Adrenal gland (tissue), 12 donors: Measurements from ENCODE around the gene NR1H2. TPM values are rescaled to one million over a fixed set of nuclear protein-coding genes. Genes with fewer than 3 reads are reported as not detected.

Experiments used
- DNase-seq, 7 donors: peaks; one replicate each; pipeline ENCODE4 v3.0.0-alpha.2; 2019 to 2020
- H3K27ac ChIP-seq, 5 donors: fragments of 200-600 bp; sonication (generic) in 4 of 5; 1 replicate in 3 of 5; 2 replicates in 2 of 5; pipeline versions ENCODE4 v1.5.1 to v1.8.0; 2016 to 2020; ENCODE audit warnings: mild to moderate bottlenecking in 1 of 5
- H3K27me3 ChIP-seq: fragments of 200-600 bp; 2 replicates; pipeline ENCODE4 v1.8.0; 2021
- H3K36me3 ChIP-seq, 2 donors: fragments of 200-600 bp; replicated peaks in 1 of 2; 1 replicate in 1 of 2; 2 replicates in 1 of 2; pipeline versions ENCODE4 v1.5.1 to v1.8.0; 2018 to 2022
- H3K4me1 ChIP-seq, 2 donors: fragments of 200-600 bp; replicated peaks in 1 of 2; 1 replicate in 1 of 2; 2 replicates in 1 of 2; pipeline versions ENCODE4 v1.5.1 to v1.8.0; 2018 to 2021
- H3K4me3 ChIP-seq, 4 donors: fragments of 200-600 bp; sonication (generic) in 3 of 4; one replicate each; pipeline ENCODE4 v1.5.1; 2016 to 2018
- H3K9me3 ChIP-seq, 3 donors: fragments of 200-600 bp; sonication (generic) in 1 of 3; replicated peaks in 1 of 3; 1 replicate in 2 of 3; 2 replicates in 1 of 3; pipeline versions ENCODE4 v1.5.1 to v1.8.0; 2016 to 2021
- POLR2A ChIP-seq, 2 donors: fragments of 450-650 bp; IDR thresholded peaks; one replicate each; pipeline ENCODE4 v1.6.1; 2017; ENCODE audit warnings: antibody characterized with exemption in 2 of 2, mild to moderate bottlenecking in 2 of 2, moderate library complexity in 1 of 2
- WGBS, 4 donors: extraction: QIAGEN DNeasy Blood & Tissue Kit in 2 of 4; methylation state at CpG; one replicate each; pipeline versions ENCODE4 v1.1.5 to v1.1.7; 2013 to 2017; 5-methylcytosine and 5-hydroxymethylcytosine counted together
- intact Hi-C, 2 donors: fragments of 100-400 bp; cut with DNase I; formaldehyde crosslinking; loops; one replicate each; pipeline versions ENCODE4 v1.14.1 to v1.15.0; 2022 to 2023
- polyA plus RNA-seq, 3 donors: library from polyadenylated mRNA; stranded (reverse); fragments of 200-250 nt in 2 of 3; fragments of 350-450 nt in 1 of 3; fragmentation: Illumina TruSeq in 1 of 3; extraction: RNeasy Lipid Tissue Mini Kit (QIAGEN cat#74804) in 1 of 3; gene quantifications; one replicate each; pipeline ENCODE4 v1.2.3, GENCODE V29; 2013 to 2014
- total RNA-seq, 9 donors: library from RNA; depleted of rRNA in 4 of 9; stranded (reverse); fragments of >200 nt in 4 of 9; fragments of 120-200 nt in 1 of 9; fragmentation: NEBNext Ultra II Directional in 1 of 9; extraction: Animal tissue kit (Norgen Biotek cat#: 25700) in 1 of 9; gene quantifications; one replicate each; pipeline versions ENCODE4 v1.1.0 to v1.2.4, GENCODE V29; 2013 to 2023
- TF ChIP-seq, protein P1 (sequence below), 6 experiments: fragments of 450-650 bp in 4 of 6; fragments of 200-600 bp in 2 of 6; sonication (generic) in 1 of 6; IDR thresholded peaks; 1 replicate in 5 of 6; 2 replicates in 1 of 6; pipeline versions ENCODE4 v1.5.1 to v1.8.0; 2016 to 2021; ENCODE audit warnings: antibody characterized with exemption in 6 of 6, mild to moderate bottlenecking in 2 of 6, moderate library complexity in 1 of 6
- donor health status: healthy with polysubstance abuse.
- donor health status: Bipolar disorder and iron deficiency.
- donor health status: DM: yes; HTN: yes; CAD: no.
- donor health status: DM: no; HTN: no; CAD: no.
- donor health status: DM: no; HTN: no; CAD: no.
- donor health status: DM: yes; HTN: yes; CAD: no.

NR1H2 gene
- total and polyA plus RNA-seq, 12 donors: 16.5 to 148 (median 99.3) TPM

DNA sequence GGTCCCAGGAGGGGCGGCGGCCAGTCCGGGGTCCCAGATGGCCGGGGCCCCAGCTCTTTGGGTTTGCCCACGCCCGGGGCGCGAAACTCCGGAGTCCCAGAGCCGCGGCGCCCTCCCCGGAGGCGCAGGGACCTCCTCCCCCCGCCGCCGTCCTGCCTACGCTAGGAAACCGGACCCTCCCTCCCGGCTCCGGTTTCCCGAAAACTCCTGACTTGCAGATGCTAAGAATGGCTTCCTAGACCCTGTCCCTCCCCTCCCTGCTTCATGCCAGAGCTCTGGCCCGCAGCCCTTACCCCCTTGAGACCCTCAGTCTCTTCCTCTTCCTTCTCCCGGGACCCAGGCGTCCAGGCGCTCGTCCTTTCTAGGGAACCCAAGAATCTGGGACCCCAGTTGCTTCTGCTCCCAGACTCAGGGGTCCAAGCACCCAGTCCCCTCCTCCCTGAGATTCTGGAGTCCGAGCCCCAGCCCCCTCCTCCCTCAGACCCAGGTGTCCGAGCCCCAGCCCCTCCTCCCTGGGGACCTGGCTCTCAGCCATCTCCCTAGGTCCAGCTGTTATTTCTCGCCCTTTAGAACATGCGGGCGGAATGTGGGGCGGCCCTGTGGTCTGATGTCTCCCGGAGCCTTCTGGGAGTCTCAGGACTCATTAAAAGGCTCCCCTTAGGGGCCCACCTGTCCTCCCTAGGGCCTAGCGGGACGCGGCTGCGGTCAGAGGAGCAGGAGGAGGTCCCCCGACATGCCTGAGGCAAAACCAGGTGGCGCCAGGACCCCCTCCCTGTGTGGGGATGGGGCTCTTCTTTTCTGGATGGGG is 56.2 kb downstream of the NR1H2 start, which contains the start of gene MYBPC2:
Gene MYBPC2 (plus strand): TSS at position 672 of the 808 bp plus-strand sequence. CDS start 62 bp downstream, at position 734.
- intact Hi-C loops: no loop called here

More for the DNA sequence above, 56.2 kb downstream of the NR1H2 start, which contains the start of gene MYBPC2:
- Histone ChIP-seq H3K4me1 (peaks cover 0 to 12% of the 10 kb centered on the region in 2 donors), H3K4me3 (peak within 1 kb of the TSS in 2 of 4 donors; percentile 38 to 66), H3K27ac (peak within 1 kb of the TSS in 2 of 5 donors; percentile 52 to 86), H3K9me3 (no peaks in the 10 kb centered on the region), H3K27me3 (peaks cover 24% of the 10 kb centered on the region), H3K36me3 (no peaks in the 10 kb centered on the region)
- DNase-seq: peak in 2 of 7 donors; percentile 29 to 32
- TF ChIP-seq, protein P1, sequence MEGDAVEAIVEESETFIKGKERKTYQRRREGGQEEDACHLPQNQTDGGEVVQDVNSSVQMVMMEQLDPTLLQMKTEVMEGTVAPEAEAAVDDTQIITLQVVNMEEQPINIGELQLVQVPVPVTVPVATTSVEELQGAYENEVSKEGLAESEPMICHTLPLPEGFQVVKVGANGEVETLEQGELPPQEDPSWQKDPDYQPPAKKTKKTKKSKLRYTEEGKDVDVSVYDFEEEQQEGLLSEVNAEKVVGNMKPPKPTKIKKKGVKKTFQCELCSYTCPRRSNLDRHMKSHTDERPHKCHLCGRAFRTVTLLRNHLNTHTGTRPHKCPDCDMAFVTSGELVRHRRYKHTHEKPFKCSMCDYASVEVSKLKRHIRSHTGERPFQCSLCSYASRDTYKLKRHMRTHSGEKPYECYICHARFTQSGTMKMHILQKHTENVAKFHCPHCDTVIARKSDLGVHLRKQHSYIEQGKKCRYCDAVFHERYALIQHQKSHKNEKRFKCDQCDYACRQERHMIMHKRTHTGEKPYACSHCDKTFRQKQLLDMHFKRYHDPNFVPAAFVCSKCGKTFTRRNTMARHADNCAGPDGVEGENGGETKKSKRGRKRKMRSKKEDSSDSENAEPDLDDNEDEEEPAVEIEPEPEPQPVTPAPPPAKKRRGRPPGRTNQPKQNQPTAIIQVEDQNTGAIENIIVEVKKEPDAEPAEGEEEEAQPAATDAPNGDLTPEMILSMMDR (IDR thresholded peaks at IDR 0.05): no peak
- no peak for TF ChIP-seq POLR2A (IDR thresholded peaks at IDR 0.05)
- WGBS, 4 donors: 3 to 8% (median 6%) methylated on average over 10 to 40 of the region's 40 CpGs

Other genes starting within 250 kb of the NR1H2 start
- not detected for gene IZUMO2, start 213.2 kb upstream of the NR1H2 start, total RNA-seq
- gene IZUMO2, start 213.2 kb upstream of the NR1H2 start, polyA plus RNA-seq: not detected
- gene MYH14, start 172.8 kb upstream of the NR1H2 start, total RNA-seq: 1 to 10 TPM in 7 of 9 donors, under 1 TPM in 2; 0.22 to 8.5 (median 2.6) TPM
- 1 to 10 TPM in 2 of 3 donors, under 1 TPM in 1; 0.33 to 4.6 (median 3.6) TPM for gene MYH14, start 172.8 kb upstream of the NR1H2 start, polyA plus RNA-seq
- gene KCNC3, start 47.1 kb upstream of the NR1H2 start, total RNA-seq: 1 to 10 TPM in 6 of 9 donors, under 1 TPM in 3; 0.17 to 3.0 (median 1.5) TPM
- gene KCNC3, start 47.1 kb upstream of the NR1H2 start, polyA plus RNA-seq: 1 to 10 TPM in 1 of 3 donors, under 1 TPM in 2; 0.79 to 7.3 (median 0.88) TPM
- gene NAPSA, start 10.8 kb upstream of the NR1H2 start, total RNA-seq: 1 to 10 TPM in 2 of 9 donors, under 1 TPM in 5, not detected in 2; 0.14 to 4.5 (median 0.67) TPM
- 1 to 10 TPM in 1 of 3 donors, under 1 TPM in 1, not detected in 1; 0.61 to 1.4 TPM for gene NAPSA, start 10.8 kb upstream of the NR1H2 start, polyA plus RNA-seq
- 10 to 100 TPM in 8 of 9 donors, 1 to 10 TPM in 1; 8.4 to 59.0 (median 15.7) TPM for gene POLD1, start 7.9 kb downstream of the NR1H2 start, total RNA-seq
- gene POLD1, start 7.9 kb downstream of the NR1H2 start, polyA plus RNA-seq: 10 to 100 TPM in 2 of 3 donors, 1 to 10 TPM in 1; 1.9 to 93.9 (median 40.1) TPM
- under 1 TPM in 3 of 9 donors, not detected in 6; 0.06 to 0.29 (median 0.19) TPM for gene SPIB, start 42.5 kb downstream of the NR1H2 start, total RNA-seq
- under 1 TPM in 1 of 3 donors, not detected in 2; 0.03 TPM for gene SPIB, start 42.5 kb downstream of the NR1H2 start, polyA plus RNA-seq
- 1 to 10 TPM in 1 of 9 donors, not detected in 8; 1.6 TPM for gene MYBPC2, start 56.4 kb downstream of the NR1H2 start, total RNA-seq
- under 1 TPM in 1 of 3 donors, not detected in 2; 0.03 TPM for gene MYBPC2, start 56.4 kb downstream of the NR1H2 start, polyA plus RNA-seq
- 100 to 1,000 TPM; 113 to 216 (median 130) TPM for gene EMC10, start 100.0 kb downstream of the NR1H2 start, total RNA-seq
- gene EMC10, start 100.0 kb downstream of the NR1H2 start, polyA plus RNA-seq: 100 to 1,000 TPM in 2 of 3 donors, 10 to 100 TPM in 1; 39.4 to 123 (median 113) TPM
- gene GARIN5A, start 100.4 kb downstream of the NR1H2 start, total RNA-seq: 10 to 100 TPM in 1 of 9 donors, 1 to 10 TPM in 6, under 1 TPM in 1, not detected in 1; 0.54 to 26.3 (median 1.8) TPM
- gene GARIN5A, start 100.4 kb downstream of the NR1H2 start, polyA plus RNA-seq: 1 to 10 TPM in 2 of 3 donors, under 1 TPM in 1; 0.88 to 2.2 (median 2.0) TPM
- gene JOSD2, start 134.7 kb downstream of the NR1H2 start, total RNA-seq: 10 to 100 TPM; 23.2 to 70.9 (median 32.3) TPM
- gene JOSD2, start 134.7 kb downstream of the NR1H2 start, polyA plus RNA-seq: 10 to 100 TPM in 2 of 3 donors, 1 to 10 TPM in 1; 1.2 to 66.4 (median 59.9) TPM
- gene ASPDH, start 137.5 kb downstream of the NR1H2 start, total RNA-seq: 1 to 10 TPM in 2 of 9 donors, under 1 TPM in 3, not detected in 4; 0.38 to 2.7 (median 0.44) TPM
- gene ASPDH, start 137.5 kb downstream of the NR1H2 start, polyA plus RNA-seq: 10 to 100 TPM in 1 of 3 donors, 1 to 10 TPM in 2; 1.4 to 30.5 (median 5.7) TPM
- 1 to 10 TPM in 5 of 9 donors, under 1 TPM in 4; 0.07 to 8.8 (median 1.1) TPM for gene LRRC4B, start 192.0 kb downstream of the NR1H2 start, total RNA-seq
- gene LRRC4B, start 192.0 kb downstream of the NR1H2 start, polyA plus RNA-seq: 10 to 100 TPM in 1 of 3 donors, 1 to 10 TPM in 1, under 1 TPM in 1; 0.44 to 24.1 (median 4.9) TPM